Activated CD8-positive, alpha-beta memory T cell treated with anti-CD3 and anti-CD28 coated beads, Interleukin-2, amount 50 U/mL, for 48 hours (primary cell): ENCODE results near the gene AMT.

Source experiments
- DNase-seq: peaks from one replicate; pipeline ENCODE4 v3.0.0-alpha.2; 2020

AMT gene

GRCh38 chr3:49422379-49423248, at the start of gene AMT:
AMT (minus strand) TSS chr3:49422473; CDS start chr3:49422450, 23 bp downstream.
- no peak for DNase-seq

GRCh38 chr3:49470714-49471420, 48.6 kb upstream of the AMT start:
- DNase-seq: no peak

GRCh38 chr3:49469936-49470713, 47.9 kb upstream of the AMT start, which contains the start of gene DAG1:
DAG1 (plus strand) TSS chr3:49470267; CDS start chr3:49510535, 40,268 bp downstream.
- DNase-seq: peak; percentile 96

GRCh38 chr3:49469037-49469935, 47.0 kb upstream of the AMT start:
- DNase-seq: no peak

GRCh38 chr3:49466085-49466484, 43.8 kb upstream of the AMT start:
- no peak for DNase-seq

- no peak for DNase-seq
Observed at GRCh38 chr3:49465270-49466034, 43.2 kb upstream of the AMT start.

DNA sequence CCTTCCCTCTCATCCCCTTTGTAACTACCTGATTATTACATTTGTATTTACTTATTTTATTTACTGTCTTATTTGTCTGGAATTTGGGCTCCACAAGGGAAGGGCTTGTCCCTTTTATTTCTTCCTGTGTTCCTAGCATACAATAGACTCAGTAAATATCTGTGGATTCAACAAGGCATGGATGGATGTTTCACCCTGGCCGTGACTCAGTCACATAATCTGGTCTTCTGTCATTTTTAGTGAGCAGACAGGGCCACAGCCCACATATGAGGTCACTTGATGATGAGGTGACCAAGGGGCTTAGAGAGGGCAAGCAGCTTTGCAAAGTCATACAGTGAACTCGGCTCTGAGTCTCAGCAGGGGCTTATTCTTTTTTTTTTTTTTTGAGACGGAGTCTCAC, 39.9 kb upstream of the AMT start:
- DNase-seq: no peak

DNA sequence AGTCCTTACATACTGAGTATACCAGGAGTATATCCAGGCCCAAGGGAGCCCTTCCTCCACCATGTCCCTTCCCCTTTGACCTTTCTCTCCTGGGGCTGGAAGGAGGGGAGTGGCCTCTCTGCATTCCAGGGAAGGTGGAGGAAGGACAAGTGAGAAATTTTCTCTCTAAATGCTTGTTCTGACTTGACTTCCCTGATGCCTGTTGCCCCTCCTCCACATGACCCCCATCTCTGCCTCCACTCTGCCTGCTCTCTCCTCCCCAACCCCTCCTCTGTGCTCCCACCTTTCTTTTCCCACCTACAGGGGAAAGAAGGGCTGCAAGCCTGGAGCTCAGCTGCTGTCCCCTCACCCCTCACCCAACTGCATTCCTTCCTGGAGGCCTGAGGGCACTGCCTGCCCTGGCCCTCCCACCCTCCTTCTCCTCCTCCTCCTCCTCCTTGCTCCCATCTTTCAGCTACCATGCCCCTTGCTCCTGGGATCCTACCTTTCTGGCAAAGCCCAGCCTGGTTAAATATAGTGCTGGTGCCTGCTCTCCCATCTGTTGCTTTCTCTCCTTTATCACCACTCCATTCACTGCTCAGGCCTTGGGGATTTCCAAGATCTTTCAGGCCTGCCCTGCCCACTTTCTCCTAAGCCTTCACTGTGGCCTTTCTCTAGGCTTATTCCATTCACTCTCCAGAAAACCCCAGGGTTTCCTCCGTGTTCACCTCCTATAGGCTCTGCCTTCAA, 39.3 kb upstream of the AMT start:
- DNase-seq: no peak

DNA sequence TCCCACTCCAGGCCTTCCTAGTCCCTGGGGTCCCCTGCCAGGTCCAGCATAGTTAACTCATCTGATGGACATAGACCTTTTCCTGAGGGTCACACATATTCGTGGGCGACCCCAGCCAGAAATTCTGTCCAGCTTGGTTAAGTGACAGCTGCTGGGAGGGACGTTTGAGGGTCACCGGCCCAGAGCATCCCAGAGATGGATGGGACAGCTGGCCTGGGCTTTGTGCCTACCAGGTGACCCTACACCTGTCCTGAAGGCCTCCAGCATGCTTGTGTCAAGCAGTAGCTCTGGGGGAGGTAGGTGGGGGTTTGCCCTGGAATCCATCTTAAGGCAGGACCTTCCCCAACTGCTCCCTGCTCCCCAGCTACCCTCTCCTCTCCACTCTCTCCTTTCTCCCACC, 38.7 kb upstream of the AMT start:
- no peak for DNase-seq

DNA sequence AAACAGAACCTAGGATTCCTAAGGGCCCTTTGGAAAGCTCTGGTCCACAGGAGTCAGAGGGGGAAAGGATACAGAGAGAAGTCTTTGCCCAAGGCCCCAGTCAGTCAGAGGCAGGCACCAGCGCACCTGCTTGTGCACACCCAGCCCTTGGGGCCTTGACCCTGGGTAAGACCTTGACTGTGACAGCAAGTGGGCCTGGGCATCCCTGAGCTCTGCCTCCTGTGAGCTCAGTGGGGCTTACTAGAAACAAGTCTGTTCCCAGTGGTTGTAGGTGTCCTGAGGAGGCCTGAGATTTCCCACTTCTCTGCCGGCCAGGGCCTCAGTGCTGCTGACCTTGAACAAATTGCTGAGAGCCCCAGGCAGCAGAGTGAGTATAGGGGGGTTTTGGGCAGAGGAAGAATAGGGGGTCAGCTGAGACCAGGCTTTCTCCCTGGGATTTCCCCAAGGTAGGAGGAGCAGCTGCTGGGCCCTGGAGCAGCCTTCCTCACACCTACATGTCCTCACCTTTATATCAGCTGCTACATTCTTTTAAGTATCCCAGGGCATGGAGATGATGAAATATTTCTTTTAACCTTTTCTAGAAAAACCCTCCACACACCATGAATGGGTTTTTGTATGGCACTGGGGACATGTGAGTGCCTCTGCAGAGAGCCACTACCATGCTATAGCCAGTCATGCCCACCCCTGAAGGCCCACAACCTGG, 38.1 kb upstream of the AMT start:
- no peak for DNase-seq

DNA sequence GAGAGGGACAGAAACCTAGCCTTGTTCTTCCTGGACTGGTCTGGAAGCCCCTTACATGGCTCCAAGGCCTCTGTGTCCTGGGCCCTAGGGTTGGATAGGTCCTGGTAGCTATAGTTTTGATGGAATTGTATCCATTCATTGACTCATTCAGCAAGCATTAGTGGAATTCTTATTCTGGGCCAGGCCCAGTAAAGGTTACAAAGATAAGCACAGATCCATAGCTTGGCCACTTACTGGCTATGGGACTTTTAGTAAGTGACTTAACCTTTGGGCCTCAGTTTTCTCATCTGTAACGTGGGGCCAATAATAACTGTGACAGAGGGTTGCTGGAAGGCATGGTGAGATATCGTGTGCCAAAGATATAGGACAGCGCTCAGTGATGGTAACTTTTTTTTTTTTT, 34.2 kb upstream of the AMT start:
- DNase-seq: no peak

- no peak for DNase-seq
Observed at GRCh38 chr3:49454898-49455681, 32.8 kb upstream of the AMT start.

GRCh38 chr3:49454458-49454857, 32.2 kb upstream of the AMT start:
- no peak for DNase-seq

- no peak for DNase-seq
Observed at GRCh38 chr3:49453621-49454020, 31.3 kb upstream of the AMT start.

- DNase-seq: no peak
Observed at GRCh38 chr3:49445391-49445790, 23.1 kb upstream of the AMT start.

- DNase-seq: no peak
Observed at GRCh38 chr3:49434731-49435130, 12.5 kb upstream of the AMT start.

DNA sequence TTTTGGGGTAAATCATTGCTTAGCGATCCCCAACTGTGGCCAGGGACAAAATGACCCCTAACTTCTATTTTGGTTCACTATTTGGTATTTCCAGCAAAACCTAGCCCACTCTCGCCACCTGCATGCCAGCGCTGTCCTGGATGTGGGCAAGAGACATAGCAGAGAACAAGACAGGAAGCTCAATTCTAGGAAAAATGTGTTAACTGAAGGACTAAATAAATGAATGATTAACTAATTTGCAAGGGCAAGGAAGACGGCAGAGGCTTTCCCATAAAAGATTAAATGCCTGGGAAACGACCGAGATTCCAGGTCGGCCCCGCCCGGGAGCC, 6.4 kb upstream of the AMT start:
- DNase-seq: no peak

- no peak for DNase-seq
Observed at GRCh38 chr3:49427586-49427985, 5.3 kb upstream of the AMT start.

DNA sequence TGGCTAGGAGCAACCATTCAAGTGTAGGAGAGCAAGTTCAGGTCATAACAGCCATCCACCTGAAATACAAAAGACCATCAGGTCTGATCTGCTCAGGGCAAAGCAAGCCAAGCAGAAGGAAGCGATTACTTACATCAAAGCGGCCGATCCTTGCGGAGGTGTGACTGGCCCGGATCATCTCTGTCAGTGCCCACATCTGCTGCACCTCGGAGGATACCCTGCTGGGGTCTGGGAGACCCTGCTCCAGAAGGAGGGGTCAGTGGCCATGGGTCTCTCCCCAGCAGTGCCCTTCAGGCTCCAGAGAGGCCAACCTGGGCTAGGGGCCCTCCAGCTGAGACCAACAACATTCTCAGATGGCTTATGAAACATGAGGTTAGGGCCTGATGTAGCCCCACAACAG, 2.5 kb upstream of the AMT start:
- no peak for DNase-seq
